CD4-positive, alpha-beta T cell treated with Interleukin-17A for 4 hours (primary cell): ENCODE results near the gene DPP10.

ENCODE experiments used
- DNase-seq: peaks from one replicate; pipeline ENCODE4 v3.0.0-alpha.2; 2020; ENCODE audit warnings: mixed read lengths

The DPP10 gene

DNA sequence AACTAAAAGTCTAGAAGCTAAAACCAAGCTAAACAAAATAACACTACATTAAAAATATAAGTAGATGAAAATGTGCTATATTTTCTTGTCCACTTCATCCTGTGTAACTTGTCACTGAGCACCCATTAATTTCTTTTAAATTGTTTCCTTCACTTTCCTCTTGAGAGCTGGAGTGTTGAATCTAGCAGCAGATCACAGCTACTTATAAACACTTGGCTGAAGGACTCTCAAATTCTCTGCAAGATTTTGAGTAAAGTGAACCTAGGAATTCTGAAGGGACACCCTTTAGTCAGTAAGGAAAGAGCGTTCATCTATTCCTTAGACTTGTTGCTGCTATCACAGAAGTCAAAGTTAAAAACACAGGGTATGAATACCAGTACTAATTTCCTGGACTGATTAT lies 1163.9 kb downstream of the DPP10 start:
- DNase-seq: no peak

DNA sequence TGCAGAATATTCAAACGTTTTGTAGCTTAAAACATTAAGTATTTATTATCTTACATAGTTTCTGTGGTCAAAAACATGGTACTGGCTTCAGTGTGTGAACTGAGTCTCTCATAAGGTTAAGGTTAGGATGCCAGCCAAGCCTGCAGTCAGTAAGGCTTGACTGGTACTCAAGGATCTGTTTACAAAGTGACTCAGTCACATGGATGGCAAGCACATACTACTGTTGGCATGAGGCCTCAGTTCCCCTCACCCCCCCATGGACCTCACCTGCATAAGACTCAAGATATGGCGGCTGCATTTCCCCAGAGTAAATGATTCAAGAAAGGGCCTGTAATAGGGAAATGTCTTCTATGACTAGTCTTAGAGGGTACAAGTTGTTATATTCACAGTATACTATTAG lies 1167.5 kb downstream of the DPP10 start:
- no peak for DNase-seq

DNA sequence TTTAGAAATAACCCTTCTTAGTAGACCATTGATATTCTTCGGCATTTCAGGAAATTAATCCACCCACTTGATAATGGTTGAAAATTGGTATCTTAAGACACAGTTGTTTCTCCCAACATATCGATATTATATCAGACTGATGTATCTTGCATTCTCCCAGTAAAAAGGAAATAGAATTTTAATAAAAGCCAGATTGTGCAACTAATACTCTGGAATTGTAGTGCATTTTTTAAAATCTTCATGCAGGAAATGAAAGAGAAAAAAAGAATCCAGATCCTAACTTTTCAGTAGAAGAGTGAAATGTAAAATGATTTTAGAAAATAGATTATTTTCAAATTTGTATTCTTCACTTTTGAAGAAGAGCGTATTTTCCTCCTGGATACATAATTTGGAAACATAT lies 1168.4 kb downstream of the DPP10 start:
- no peak for DNase-seq

DNA sequence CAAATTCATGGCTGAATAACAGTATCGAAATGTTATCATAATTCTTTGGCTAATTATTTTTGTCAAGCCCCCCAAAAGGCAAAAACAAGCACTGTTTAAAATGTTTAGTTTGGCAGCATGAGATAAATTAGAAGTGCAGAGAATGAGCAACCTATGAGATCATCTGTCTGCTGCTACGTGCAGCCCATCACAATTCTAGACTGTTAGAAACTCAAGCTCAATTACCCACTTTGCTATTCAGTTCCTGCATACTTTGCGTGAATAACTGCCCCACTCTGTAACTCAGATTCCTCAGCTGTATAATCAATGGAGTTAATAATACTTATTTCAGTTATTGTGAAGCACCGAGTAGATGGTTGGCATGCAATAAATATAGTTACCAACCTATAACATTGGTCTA lies 1181.9 kb downstream of the DPP10 start:
- DNase-seq: no peak

DNA sequence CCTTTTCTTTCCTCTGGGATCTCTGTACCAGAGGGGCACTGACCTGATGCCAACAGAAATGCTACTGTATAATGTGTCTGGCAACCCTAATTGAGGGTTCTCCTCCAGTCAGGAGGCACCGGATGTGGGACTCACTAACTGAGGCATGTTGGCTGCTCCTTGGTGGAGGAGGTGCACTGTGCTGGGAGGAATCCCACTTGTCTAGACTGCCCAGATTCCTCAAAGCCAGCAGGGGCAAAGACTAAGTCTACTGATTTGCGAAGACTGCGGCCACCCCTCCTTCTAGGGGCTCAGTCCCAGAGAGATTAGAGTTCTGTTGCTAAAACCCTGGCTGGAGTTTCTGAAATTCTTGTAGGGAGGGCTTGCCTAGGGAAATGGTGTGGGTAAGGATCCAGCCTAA lies 1192.1 kb downstream of the DPP10 start:
- DNase-seq: no peak

DNA sequence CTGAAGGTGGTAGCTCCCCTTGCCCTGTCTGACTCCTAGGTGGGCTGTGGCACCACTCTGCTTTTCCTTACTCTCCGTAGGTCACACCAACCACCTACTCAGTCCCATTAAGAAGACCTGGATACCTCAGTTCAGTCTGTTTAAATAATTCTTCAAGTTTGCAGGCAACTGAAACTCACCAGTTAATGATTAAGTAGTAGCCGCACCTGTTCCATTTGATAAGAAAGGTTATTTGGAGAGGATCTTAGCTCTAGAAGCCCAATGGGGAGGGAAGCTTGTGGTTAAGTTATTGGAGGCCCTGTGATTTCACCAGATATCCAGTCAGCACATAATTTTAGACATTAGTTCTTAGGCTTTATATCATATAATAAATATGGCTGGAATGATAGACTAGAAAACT lies 1193.0 kb downstream of the DPP10 start:
- no peak for DNase-seq

DNA sequence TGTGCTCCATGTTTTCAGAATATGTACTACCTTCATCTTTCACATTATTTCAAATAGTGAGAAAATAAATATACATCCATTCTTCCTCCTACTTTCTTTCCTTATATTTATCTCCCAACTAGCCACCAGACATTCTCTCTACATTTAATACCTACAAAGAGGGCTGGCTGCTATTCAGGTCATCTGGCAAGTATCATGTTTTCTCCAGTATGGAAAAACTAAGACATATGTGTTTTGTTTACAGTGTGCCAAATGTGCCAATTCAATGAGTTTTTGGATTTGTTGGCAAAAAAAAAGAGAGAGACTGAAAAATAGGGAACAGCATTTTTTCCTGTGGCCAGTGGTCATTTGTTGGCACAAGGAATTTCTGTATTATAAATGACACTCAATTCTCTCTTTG lies 1207.3 kb downstream of the DPP10 start:
- no peak for DNase-seq

DNA sequence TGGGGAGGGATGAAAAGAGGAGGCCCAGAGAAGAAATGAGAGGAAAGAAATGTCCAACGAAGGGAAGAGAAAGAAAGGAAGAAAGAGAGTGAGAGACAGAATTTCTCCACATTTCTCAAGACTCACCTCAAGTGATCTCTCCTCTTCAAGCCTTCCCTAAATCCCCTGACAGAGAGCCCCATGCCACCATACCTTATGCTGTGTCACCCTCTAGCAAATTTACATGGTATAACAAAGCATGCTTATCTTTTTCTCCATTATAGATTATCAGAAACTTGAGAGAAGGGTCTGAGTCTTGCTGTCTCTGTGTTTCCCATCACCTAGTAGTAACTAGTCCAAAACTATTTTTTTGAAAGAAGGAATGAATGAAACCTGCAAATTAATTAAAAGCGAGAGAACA lies 1208.4 kb downstream of the DPP10 start:
- no peak for DNase-seq

DNA sequence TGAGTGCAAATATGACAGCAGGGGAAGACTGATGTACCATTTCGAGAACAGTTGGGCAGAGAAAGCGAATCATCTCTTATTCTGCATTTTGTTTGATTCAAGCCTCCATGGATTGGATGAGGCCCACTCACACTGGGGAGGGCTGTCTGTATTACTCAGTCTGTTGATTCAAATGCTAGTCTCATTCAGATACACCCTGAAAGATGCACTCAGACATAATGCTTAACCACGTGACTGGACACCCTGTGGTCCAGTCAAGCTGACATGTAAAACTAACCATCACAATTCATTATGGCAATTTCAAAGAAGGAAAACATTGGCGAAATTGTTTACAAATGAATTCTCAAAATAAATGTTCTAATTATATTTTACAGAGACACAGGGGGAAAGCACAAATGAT lies 1210.2 kb downstream of the DPP10 start:
- DNase-seq: no peak

DNA sequence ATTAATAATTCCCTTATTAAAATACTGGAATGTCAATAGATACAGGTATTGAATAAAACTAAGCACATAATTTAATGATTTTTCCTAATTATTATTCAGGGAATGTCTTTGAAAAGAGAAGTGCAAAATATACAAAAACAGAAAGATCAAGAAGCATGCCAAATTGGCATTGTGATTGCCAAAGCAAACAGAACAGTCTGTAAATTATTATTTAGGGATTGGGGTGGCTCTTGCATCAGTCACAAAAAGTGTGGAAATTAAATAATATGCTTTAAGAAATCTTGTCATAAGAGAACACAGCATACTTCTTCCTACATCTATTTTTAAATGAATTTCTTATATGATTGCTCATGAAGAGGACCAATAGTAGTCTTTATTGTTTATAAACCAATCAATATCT lies 1211.9 kb downstream of the DPP10 start:
- no peak for DNase-seq

DNA sequence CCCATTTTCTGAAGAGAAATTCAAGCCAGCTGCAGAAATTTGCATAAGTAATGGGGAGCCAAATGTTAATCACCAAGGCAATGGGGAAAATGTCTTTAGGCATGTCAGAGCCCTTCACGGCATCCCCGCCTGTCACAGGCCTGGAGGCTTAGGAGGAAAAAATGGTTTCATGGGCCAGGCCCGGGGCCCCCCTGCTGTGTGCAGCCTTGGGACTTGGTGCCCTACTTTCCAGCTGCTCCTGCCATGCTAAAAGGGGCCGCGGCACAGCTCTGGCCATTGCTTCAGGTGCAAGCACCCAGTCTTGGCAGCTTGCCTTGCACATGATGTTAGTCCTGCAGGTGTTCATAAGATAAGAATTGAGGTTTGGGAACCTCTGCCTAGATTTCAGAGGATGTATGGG lies 1235.7 kb downstream of the DPP10 start:
- no peak for DNase-seq

DNA sequence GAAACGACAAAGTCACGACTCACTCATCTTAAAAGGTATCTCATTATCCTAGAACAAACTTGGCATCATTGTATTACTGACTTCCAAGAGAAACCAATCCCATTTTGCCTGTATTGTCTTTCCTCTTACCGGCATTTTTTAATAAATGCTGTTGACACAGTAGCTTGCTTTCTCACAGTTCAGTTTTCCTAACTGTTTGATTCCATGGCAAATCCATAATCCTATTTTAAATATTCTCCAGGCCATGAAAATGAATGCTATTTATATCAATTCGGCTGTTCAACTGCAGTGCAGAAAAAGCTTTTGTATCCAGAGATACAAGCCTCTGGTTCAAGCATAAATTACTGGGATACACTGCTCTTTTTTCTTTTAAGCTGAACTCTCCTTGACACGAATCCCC lies 1241.9 kb downstream of the DPP10 start:
- DNase-seq: no peak

DNA sequence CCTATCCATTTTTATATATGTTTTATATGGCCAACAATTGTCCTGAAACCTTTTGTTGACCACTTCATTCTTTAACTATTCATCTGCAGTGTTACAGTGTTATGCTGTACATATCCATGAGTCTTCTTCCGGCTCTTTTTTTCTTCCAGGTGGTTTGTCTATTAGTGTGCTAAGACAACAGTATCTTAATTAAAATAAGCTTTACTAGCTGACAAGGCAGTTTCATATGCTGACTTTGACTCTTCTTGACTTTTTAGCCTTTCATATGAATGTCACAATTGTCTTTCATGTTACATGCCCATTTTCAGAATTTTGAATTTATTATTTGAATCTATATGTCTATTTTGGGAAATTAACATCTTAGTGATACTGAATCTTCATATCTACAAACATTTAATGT lies 1249.0 kb downstream of the DPP10 start:
- no peak for DNase-seq

DNA sequence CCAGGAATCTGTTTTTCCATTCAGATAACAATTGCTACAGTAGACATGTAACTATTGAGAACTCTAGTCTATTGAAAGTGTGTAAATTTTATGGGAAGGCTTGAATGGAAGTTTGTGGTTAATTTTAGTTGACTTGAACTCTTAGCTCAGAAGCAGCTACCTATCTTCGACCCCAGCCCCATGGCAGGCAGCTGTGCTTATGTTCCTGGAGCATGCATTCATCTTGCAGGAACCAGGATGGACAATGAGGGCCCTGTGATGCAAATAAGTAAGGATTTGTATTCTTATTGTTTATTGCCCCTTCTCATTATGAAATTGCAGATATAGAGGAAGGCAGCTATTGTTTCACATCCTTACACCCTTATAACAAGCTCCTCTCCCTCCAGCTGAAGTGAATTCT lies 1252.2 kb downstream of the DPP10 start:
- no peak for DNase-seq

DNA sequence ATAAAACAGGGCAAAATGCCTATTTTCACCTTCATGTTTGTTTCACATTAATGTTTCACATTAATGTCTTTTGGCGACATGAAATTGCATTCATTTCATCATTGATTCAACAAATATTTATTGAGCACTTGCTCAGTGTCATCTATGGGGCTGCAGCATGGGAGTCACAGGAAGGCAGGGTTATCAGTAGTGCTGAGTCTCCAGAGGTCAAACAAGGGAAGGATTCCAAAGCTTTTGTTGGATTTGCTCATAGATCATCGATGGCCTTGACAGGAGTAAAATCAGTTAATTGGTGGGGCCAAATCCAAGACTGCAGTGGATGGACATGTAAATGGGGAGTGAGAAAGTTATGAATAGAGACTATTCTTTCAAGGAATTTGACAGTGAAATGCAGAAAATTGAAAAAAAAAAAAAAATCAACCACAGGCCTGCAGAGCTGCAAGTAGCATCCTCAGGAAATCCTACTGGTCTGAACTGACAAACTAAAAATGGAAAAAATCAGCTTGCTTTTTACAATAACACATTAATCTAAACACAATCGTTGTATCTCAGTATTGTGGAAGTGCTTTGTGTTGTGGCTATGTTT lies 1290.8 kb downstream of the DPP10 start:
- no peak for DNase-seq

DNA sequence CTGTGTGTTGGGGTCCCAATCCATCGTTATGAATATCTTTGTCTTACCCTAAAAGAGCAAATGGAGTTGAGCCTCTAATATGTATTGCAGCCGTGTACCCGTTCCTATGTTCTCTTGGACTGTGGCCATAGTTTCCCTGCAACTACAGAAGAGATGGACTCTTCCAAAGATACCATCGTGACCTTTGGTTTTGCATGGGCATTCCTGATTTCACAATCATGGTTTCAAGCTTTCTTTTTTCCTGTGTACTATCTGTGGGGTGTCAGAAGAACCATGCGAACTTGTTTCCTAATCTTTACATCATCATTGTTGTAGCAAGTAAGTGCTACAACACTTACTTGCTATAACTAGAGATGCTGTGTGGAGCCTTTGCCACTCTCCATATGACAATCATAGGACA lies 1295.7 kb downstream of the DPP10 start:
- no peak for DNase-seq

DNA sequence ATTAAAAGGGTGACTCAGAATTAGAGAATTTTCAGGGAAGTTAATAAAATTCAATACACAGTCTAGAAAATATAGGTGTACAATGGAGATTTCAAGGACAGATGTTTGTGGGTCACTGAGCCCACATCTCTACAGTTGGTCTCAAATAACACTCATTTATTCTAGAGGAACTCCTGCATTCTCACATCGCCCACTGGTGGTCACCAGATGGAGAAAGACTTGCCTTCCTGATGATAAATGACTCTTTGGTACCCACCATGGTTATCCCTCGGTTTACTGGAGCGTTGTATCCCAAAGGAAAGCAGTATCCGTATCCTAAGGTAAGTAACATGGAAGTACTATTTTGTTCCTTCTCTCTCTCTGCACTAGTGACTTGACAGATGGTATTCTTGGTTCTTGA lies 1297.1 kb downstream of the DPP10 start:
- no peak for DNase-seq

DNA sequence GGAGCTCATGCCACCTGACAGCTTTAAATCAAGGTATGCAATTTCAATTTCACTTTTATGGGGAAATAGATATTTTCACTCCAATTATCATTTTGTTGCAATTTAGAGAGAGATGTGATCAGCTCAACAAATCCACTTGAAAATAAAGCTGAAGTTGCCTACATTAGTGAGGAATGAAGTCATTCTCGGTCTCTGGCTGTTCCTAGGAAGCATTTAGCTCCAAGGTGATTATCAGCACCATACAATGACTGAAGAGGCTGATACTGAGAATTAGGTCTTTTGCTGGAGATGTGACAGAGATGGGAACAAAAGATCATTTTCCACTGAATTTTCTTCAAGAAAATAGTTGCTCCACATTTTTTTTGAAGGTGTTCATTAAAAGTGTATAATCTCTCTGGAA lies 1303.7 kb downstream of the DPP10 start:
- DNase-seq: no peak

DNA sequence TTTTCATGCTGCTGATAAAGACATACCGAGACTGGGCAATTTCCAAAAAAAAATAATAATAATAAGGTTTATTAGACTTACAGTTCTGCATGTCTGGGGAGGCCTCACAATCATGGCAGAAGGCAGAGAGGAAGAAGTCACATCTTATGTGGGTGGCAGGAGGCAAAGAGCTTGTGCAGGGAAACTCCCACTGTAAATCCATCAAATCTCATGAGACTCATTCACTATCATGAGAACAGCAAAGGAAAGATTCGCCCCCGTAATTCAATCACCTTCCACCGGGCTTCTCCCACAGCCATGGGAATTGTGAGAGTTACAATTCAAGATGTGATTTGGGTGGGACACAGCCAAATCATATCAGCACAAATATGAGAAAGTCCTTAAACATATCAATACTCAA lies 1314.8 kb downstream of the DPP10 start:
- DNase-seq: no peak

DNA sequence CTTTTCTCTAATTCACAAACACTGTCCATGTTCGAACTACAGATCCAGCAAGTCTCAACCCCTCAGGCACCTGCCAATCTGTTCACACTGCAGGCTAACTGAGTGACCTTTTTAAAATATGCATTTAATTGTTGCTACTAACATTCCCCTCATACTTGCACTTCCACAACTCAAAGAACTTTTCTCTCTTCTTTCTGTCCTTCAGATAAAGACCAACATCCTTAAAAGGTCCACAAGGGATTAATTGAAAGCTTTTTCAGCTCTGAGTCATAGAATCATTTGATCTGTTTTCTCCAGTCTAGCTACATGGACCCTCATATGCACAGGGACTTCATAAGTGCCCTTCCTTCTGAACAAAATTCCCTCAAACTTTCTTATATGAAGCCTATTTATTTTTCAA lies 1321.2 kb downstream of the DPP10 start:
- DNase-seq: no peak

DNA sequence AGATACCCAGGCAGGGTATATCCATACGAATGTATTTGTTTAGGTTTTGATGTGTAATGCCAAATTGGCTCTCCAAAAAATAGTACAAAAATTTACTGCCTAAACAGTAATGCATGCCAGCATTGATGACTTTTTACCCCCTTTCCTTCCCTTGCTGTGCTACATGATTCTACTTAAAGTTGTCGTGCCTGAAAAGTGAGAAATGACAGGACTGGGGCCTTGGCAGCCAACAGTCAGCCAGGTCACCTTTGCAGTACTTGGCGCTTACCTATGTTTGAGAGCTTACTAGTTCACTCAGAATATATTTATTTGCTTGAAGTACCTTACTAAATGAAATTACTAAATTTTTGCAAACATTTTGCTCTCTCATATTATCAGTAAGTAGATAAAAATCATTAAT lies 1329.1 kb downstream of the DPP10 start:
- no peak for DNase-seq

DNA sequence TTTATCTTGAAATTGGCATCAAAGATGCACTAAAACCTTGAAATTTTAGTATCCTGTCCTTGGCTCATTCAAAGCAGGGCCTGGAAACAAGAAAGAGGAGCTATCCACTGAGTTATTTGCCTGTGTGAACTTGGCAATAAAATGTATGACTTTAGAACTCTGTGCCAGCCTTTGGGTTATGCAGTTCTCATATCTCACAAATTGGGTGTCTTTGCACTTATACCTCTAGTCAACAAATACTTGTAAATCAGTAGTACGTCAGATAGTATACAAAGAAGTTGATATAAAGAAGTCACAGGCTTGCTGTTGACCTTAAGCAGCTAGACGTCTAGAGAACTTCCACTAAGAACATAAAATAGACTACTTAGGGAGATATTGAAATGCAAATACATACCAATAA lies 1331.9 kb downstream of the DPP10 start:
- DNase-seq: no peak

DNA sequence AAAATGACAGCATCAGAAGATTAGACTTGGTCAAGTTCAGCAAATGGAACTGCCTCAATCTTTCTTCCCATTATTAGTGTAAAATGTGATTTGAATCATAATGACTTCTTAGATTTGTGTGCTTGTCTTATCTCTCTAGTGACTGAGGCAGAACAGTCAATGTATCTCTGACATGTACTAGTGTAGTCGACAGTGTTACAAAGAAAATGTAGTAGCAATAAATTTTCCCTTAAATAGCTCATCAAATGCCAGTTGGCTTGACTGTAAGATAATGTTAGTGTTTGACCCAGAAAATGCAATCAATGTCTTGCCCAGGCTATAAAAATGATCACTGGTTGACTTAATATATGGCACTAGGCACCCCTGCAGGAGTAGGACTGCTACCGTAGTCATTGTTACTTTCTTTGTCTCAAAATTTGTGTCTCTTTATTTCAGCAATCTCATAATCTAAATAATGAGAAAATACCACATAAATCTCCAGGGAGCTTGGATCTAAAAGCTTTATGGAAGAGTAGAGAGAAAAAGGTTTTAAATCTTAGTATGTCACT lies 1336.7 kb downstream of the DPP10 start:
- no peak for DNase-seq

DNA sequence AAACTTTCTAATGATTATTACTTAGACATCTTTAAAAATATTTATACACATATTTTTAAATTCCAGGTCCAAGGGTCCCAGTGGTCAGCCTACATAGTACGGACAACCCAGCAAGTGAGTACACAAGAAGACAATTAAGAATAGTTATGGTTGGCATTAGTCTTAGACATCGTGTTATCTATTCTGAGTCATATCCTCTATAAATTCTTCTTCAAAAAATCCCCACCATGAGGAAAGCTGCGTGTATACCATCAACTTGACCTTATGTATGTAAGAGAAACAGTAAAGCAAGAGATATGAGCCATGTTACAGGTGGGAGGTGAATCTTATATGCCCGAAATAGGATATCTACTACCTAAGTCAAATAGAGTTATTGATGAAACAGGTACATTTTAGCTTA lies 1339.8 kb downstream of the DPP10 start:
- DNase-seq: no peak

DNA sequence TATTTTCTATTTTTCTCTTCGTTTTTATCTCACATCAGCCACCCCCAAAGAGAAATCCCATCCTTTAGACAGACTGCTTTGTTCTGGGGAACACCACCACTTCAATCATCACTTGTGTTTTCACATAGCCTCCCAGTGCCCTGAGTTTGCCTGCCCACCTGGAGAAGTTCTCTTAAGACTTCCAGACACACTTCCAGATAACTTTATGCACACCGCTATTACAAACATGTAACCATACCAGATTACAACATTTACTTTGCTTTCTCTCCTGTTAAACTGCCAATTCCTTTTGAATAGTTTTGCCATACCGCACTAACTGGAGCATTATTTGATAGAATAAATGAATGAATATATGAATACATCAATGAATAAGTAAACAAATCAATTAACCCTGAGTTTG lies 1353.6 kb downstream of the DPP10 start:
- DNase-seq: no peak

DNA sequence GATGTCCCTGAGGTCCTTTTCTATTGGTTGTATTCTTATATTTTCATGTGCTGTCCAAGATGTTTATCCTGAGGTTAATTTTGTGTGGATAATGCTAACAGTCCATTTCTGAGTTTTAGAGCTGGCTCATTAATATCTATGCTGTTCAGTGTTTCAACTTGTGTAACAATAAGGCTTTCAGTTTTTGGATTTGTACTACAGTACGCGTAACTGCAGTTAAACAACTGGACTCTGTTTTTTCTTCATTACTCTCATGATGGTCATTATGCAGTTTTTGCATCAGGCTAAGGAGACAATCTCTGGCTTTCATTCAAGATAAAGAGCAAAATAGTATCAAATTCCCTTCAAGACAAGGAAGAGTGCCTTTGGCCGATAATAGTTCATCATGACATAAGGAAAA lies 1364.8 kb downstream of the DPP10 start:
- DNase-seq: no peak
